ENCODE measurements around the gene ENO4. TPM values are rescaled to one million over a fixed set of nuclear protein-coding genes. Genes with fewer than 3 reads are reported as not detected.

The ENO4 gene
- total RNA-seq, 4 donors from 2014 or later: 0.44 to 1.8 (median 1.2) TPM

DNA sequence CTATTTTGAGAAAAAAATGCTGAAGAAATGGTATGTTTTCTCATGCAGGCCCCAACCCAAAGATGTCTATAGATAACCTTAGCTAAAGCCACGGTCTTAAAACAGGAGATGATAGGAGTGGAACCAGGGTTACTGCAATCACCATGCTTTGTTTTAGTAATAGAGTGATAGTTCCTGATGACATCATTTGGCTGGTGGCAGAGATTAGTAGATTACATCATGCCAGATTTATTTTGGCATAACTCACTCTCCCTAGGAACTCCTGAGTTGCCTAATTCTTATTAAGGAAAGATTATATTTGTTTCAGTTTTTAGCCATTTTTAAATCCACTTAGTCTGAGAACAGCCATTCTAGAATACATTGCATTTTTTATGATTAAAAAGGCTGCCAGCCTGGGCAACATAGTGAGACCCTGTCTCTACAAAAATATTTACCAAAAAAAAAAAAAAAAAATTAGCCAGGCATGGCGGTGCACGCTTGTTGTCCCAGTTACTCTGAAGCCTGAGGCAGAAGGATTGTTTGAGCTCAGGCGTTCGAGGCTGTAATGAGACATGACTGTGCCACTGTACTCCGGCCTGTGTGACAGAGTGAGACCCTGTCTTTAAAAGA is 17.8 kb downstream of the ENO4 start:
- Histone ChIP-seq H3K27me3 (no peaks in the 10 kb centered on the region), H3K9me3 (no peaks in the 10 kb centered on the region), H3K4me1 (no peaks in the 10 kb centered on the region), H3K27ac (no peak overlapping the region), H3K36me3 (no peaks in the 10 kb centered on the region), H3K4me3 (replicated peaks in 1 of 3) (no peak overlapping the region)
- intact Hi-C loops (cut with DNase I): no loop called here
- no peak for DNase-seq
- 89 to 93% methylated on average over 6 of the region's 6 CpGs for WGBS, 2 donors
- TF ChIP-seq, protein P1, sequence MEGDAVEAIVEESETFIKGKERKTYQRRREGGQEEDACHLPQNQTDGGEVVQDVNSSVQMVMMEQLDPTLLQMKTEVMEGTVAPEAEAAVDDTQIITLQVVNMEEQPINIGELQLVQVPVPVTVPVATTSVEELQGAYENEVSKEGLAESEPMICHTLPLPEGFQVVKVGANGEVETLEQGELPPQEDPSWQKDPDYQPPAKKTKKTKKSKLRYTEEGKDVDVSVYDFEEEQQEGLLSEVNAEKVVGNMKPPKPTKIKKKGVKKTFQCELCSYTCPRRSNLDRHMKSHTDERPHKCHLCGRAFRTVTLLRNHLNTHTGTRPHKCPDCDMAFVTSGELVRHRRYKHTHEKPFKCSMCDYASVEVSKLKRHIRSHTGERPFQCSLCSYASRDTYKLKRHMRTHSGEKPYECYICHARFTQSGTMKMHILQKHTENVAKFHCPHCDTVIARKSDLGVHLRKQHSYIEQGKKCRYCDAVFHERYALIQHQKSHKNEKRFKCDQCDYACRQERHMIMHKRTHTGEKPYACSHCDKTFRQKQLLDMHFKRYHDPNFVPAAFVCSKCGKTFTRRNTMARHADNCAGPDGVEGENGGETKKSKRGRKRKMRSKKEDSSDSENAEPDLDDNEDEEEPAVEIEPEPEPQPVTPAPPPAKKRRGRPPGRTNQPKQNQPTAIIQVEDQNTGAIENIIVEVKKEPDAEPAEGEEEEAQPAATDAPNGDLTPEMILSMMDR (IDR thresholded peaks at IDR 0.05): no peak
- no peak for TF ChIP-seq POLR2A (IDR thresholded peaks at IDR 0.05)

GRCh38 chr10:116868198-116868676 is 18.9 kb downstream of the ENO4 start:
- Histone ChIP-seq H3K4me1 (no peaks in the 10 kb centered on the region), H3K36me3 (no peaks in the 10 kb centered on the region), H3K27me3 (no peaks in the 10 kb centered on the region), H3K9me3 (no peaks in the 10 kb centered on the region), H3K4me3 (replicated peaks in 1 of 3) (no peak overlapping the region), H3K27ac (no peak overlapping the region)
- TF ChIP-seq, protein P1 (IDR thresholded peaks at IDR 0.05): no peak
- no peak for TF ChIP-seq POLR2A (IDR thresholded peaks at IDR 0.05)
- 62 to 69% methylated on average over 4 of the region's 4 CpGs for WGBS, 2 donors
- intact Hi-C loops (cut with DNase I): no loop called here
- no peak for DNase-seq

DNA sequence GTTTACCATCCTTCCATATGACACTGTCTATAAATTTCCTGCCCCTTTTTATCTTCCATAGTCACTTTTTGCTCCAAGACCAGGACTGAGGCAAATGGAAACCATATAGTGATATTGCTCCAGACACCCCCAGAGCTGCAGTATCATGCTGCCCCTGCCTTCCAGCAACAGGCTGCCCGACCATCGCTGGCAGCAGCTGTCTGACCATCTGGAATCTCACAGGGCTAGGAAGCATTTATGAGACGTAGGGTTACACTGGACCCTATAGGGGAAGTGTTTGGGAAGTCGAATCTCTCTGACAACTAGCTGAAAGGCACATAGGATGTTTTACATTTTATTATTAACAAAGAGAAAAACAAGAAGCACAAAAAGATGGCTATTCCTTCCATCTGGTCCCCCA is 19.4 kb downstream of the ENO4 start:
- Histone ChIP-seq H3K27ac (no peak overlapping the region), H3K4me1 (no peaks in the 10 kb centered on the region), H3K36me3 (no peaks in the 10 kb centered on the region), H3K27me3 (no peaks in the 10 kb centered on the region), H3K9me3 (no peaks in the 10 kb centered on the region), H3K4me3 (replicated peaks in 1 of 3) (no peak overlapping the region)
- no peak for TF ChIP-seq POLR2A (IDR thresholded peaks at IDR 0.05)
- TF ChIP-seq, protein P1 (IDR thresholded peaks at IDR 0.05): no peak
- WGBS, 2 donors: 66 to 75% methylated on average over 4 of the region's 4 CpGs
- no peak for DNase-seq
- intact Hi-C loops (cut with DNase I): no loop called here

- Histone ChIP-seq H3K36me3 (no peaks in the 10 kb centered on the region), H3K27me3 (no peaks in the 10 kb centered on the region), H3K4me1 (no peaks in the 10 kb centered on the region), H3K27ac (no peak overlapping the region), H3K4me3 (replicated peaks in 1 of 3) (no peak overlapping the region), H3K9me3 (no peaks in the 10 kb centered on the region)
- TF ChIP-seq POLR2A (IDR thresholded peaks at IDR 0.05): no peak
- TF ChIP-seq, protein P1 (IDR thresholded peaks at IDR 0.05): no peak
- no peak for DNase-seq
- WGBS, 2 donors: 92 to 95% methylated on average over 2 of the region's 2 CpGs
- intact Hi-C loops (cut with DNase I): no loop called here
Observed at GRCh38 chr10:116870949-116871348, 21.6 kb downstream of the ENO4 start.

DNA sequence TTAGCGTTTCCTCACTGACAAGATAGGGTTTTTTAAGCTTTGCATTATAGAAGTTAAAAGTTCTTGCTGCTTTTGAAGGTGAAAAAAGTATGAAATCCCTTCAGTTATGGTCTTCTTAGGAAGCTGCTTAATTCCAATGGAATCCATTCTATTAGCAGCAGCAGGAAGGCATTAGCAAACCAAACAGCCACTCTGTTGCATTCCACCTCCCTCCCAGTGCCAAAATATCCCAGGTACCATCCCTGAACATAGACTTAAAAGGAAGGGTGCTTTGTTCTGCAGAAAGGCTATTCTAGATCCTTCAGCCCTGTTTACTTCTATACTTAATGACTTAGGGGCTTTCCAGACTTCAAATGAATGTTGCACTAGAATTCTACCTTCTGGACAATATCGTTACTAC is 23.8 kb downstream of the ENO4 start:
- no peaks in the 10 kb centered on the region for H3K27me3 ChIP-seq
- TF ChIP-seq POLR2A (IDR thresholded peaks at IDR 0.05): no peak
- TF ChIP-seq, protein P1 (IDR thresholded peaks at IDR 0.05): no peak
- WGBS, 2 donors: 42 to 54% methylated on average over 2 of the region's 2 CpGs
- no peaks in the 10 kb centered on the region for H3K36me3 ChIP-seq
- no peak overlapping the region for H3K4me3 ChIP-seq (replicated peaks in 1 of 3)
- no peak for DNase-seq
- no peaks in the 10 kb centered on the region for H3K9me3 ChIP-seq
- no peak overlapping the region for H3K27ac ChIP-seq
- no peaks in the 10 kb centered on the region for H3K4me1 ChIP-seq
- intact Hi-C loops (cut with DNase I): no loop called here
